Measurements from ENCODE around the gene FHOD3.

Gene FHOD3

DNA sequence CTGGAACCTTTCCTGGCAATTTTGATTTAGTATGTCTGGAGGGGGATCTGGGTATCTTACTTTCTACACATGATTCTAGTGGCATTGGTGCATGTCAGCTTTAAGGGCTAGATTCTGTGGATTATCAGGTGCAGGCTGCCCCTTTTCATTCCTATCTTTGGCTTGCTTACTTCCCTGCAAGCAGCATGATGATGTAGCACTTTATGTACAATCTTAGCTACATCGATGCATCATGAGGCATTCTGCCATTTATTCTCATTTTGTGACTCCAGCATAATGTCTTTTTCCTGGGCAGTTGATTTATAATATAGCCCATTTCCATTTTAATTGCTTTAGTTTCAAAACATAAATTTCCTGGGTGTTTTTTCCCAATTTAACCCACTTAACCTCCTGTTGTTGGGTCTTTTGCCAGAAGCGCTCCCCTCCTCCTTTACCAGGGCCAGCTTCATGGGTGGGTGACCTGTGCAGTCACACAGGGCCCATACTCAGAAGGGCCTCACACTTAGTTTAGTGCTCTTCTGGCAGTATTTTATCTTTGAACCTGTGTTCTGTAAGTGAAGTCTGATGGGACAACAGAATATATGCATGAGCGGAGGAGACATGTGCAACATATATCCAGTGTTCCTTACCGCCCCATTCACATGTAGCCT, 495.2 kb downstream of the FHOD3 start:
- Histone ChIP-seq H3K9ac (ENCODE audit: low read depth, low read length) (no peak overlapping the region; the same call in 1 of the 2 replicates), H3K36me3 (ENCODE audit: control insufficient read depth, insufficient read depth, low read length) (peaks cover 55% of the 10 kb centered on the region), H3K27me3 (ENCODE audit: control insufficient read depth, insufficient read depth, low read length) (no peaks in the 10 kb centered on the region), H3K27ac (ENCODE audit: low read depth, low read length) (no peak overlapping the region), H3K4me3 (ENCODE audit: low read depth, low read length) (no peak overlapping the region), H3K9me3 (ENCODE audit: control insufficient read depth, insufficient read depth, low read length) (no peaks in the 10 kb centered on the region), H3K4me1 (ENCODE audit: control insufficient read depth, insufficient read depth, low read length) (no peaks in the 10 kb centered on the region)

DNA sequence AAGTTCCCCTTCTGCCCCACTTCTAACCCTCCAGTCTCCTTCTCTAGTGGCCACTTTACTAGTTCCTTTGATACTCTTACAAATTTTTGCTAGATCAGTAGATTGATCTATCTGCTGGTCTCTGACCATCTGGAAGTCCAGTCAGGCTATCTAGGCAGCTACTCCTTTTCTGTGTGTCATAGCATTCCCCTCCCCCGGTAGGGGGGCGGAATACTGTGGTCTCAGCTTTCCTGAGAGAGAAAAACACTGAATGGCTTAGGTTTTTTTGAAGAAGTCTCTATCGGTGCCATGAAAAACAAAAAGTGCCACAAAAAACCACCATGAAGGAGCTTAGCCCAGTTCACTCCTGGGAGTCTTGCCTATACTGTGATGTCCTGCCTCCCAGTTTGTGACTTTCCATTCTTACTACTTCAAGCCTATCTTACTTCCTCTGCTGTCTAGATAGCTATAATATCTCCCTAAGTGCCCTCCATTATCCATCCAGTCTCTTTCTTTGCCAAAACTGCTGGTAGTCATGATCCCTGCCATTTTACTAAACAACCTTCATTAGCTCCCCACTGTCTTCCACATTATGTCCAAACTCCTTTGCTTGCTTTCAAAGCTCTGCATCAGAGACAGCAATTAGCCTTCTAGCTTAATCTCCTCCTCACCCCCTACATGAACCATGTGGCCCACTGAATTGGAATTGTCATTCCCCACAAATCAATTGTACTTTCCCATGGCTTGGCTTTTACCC, 501.4 kb downstream of the FHOD3 start:
- Histone ChIP-seq H3K9me3 (ENCODE audit: control insufficient read depth, insufficient read depth, low read length) (no peaks in the 10 kb centered on the region), H3K9ac (ENCODE audit: low read depth, low read length) (no peak overlapping the region), H3K4me1 (ENCODE audit: control insufficient read depth, insufficient read depth, low read length) (no peaks in the 10 kb centered on the region), H3K27ac (ENCODE audit: low read depth, low read length) (no peak overlapping the region), H3K4me3 (ENCODE audit: low read depth, low read length) (no peak overlapping the region), H3K27me3 (ENCODE audit: control insufficient read depth, insufficient read depth, low read length) (no peaks in the 10 kb centered on the region), H3K36me3 (ENCODE audit: control insufficient read depth, insufficient read depth, low read length) (peaks cover 93% of the 10 kb centered on the region)

DNA sequence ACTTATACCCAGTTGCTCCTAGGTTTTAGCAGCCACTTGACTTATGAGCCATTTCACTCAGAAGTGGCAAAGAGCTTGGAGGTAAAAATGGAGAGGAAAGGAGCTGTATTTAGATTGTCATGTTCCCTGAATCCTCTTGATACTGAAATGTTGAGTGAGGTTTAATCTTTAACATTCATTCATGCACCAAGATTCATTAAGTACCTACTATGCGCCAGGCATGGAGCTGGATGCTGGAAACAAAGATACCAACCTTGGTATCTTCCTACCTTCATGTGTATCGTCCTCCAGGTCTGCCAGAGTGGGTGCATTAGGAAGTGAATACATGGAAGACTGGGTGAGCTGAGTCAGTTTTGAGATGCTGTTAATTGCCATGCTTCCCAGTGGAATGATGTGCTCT, 507.6 kb downstream of the FHOD3 start:
- H3K36me3 ChIP-seq (ENCODE audit: control insufficient read depth, insufficient read depth, low read length): peaks cover 71% of the 10 kb centered on the region
- no peaks in the 10 kb centered on the region for H3K4me1 ChIP-seq (ENCODE audit: control insufficient read depth, insufficient read depth, low read length)
- no peak overlapping the region for H3K4me3 ChIP-seq (ENCODE audit: low read depth, low read length)
- no peak overlapping the region for H3K27ac ChIP-seq (ENCODE audit: low read depth, low read length)
- no peaks in the 10 kb centered on the region for H3K9me3 ChIP-seq (ENCODE audit: control insufficient read depth, insufficient read depth, low read length)
- H3K9ac ChIP-seq (ENCODE audit: low read depth, low read length): no peak overlapping the region
- no peaks in the 10 kb centered on the region for H3K27me3 ChIP-seq (ENCODE audit: control insufficient read depth, insufficient read depth, low read length)

DNA sequence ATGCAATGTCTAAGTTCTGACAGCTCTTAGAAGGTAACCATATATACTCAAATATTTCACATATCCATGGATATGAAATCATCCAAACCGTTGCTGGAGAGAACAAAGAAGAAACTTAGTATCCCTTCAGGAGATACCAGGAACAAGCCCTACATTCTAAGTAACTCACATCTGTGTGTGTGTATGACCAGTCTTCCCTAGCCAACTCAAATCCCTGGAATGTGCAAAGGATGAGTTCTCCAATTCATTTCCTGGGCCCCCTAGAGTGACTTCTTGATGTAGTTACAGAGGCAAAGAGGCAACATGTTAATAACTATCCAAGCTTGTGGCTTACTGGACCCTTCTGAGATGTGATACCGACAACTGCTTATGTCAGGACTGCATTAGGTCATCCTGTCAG, 511.2 kb downstream of the FHOD3 start:
- Histone ChIP-seq H3K9me3 (ENCODE audit: control insufficient read depth, insufficient read depth, low read length) (no peaks in the 10 kb centered on the region), H3K27ac (ENCODE audit: low read depth, low read length) (no peak overlapping the region), H3K9ac (ENCODE audit: low read depth, low read length) (no peak overlapping the region), H3K27me3 (ENCODE audit: control insufficient read depth, insufficient read depth, low read length) (no peaks in the 10 kb centered on the region), H3K4me3 (ENCODE audit: low read depth, low read length) (no peak overlapping the region), H3K36me3 (ENCODE audit: control insufficient read depth, insufficient read depth, low read length) (peaks cover 62% of the 10 kb centered on the region), H3K4me1 (ENCODE audit: control insufficient read depth, insufficient read depth, low read length) (no peaks in the 10 kb centered on the region)

DNA sequence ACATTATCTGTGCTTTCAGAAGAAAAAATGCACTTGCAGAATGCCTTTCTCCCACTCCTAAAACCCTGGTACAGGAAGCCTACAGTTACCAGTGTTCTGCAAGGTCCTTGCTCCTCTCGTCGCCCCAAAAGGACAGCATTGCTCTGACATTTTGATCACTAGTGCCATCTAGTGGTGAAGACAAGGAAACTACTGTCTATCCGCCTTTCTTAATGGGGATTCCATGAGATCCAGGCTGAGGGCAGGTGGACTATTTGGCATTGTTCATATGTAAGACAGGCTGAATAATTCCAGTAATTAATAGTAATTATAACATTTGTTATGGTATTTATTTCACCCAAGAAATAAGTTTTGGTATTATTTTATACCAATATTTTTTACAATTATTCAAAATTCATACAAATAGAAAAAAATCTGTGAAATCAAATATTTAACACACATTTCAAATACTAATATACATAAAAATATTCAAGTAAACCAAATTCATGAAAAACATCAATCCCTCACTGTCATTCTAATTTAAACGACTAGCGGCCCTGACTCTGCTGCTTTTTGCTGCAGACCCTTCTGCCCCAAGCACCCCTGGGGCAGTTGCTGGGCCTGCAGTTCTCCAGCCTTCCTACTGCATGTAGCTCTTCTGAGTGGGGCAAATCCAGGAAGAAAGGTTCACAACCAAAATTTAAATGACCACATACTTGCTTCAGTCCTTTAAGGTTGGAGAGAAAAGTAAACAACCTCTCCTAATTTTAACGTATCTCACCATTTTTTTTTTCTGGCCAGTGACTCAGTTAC, 512.3 kb downstream of the FHOD3 start:
- Histone ChIP-seq H3K4me1 (ENCODE audit: control insufficient read depth, insufficient read depth, low read length) (no peaks in the 10 kb centered on the region), H3K9me3 (ENCODE audit: control insufficient read depth, insufficient read depth, low read length) (no peaks in the 10 kb centered on the region), H3K27me3 (ENCODE audit: control insufficient read depth, insufficient read depth, low read length) (no peaks in the 10 kb centered on the region), H3K36me3 (ENCODE audit: control insufficient read depth, insufficient read depth, low read length) (peaks cover 62% of the 10 kb centered on the region), H3K27ac (ENCODE audit: low read depth, low read length) (no peak overlapping the region), H3K9ac (ENCODE audit: low read depth, low read length) (no peak overlapping the region), H3K4me3 (ENCODE audit: low read depth, low read length) (no peak overlapping the region)

DNA sequence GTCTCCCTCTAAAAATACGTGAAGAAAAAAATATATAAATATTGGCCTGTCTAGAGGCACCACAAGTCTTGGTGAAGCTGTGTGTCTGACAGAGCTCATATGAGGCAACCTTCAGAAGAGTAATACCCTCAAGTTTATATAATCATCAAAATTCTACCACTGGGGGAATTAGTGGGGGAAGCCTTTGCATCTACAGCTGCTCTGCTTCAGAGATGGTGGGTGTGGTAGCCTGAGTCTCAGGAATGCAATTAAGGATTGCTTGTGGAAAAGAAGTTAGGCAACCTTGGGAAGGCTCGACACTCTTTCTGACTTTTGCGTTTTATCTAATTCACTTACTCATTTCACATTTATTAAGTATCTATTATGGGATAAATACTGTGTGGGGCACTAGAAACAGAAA, 513.9 kb downstream of the FHOD3 start:
- Histone ChIP-seq H3K9me3 (ENCODE audit: control insufficient read depth, insufficient read depth, low read length) (no peaks in the 10 kb centered on the region), H3K4me3 (ENCODE audit: low read depth, low read length) (no peak overlapping the region), H3K27ac (ENCODE audit: low read depth, low read length) (no peak overlapping the region), H3K36me3 (ENCODE audit: control insufficient read depth, insufficient read depth, low read length) (peaks cover 63% of the 10 kb centered on the region), H3K27me3 (ENCODE audit: control insufficient read depth, insufficient read depth, low read length) (no peaks in the 10 kb centered on the region), H3K4me1 (ENCODE audit: control insufficient read depth, insufficient read depth, low read length) (no peaks in the 10 kb centered on the region), H3K9ac (ENCODE audit: low read depth, low read length) (no peak overlapping the region)

DNA sequence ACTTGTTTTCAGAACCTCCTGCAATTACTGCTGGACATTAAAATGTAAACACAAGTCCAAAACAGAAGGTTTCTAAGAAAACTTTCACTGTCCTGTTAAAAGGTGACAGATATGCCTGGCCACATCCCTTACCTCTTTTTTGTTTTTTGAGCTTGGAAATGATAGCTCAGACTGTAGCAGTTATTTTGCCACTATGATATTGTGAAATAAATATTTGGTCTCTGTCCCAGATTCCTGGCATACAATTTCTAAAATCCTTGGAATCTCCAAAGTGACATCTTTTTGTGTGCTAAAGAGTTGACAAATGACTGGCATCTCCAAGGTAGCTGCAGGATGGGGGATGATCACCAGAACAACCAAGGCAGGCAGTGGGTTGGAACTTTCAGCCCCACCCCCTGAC, 514.4 kb downstream of the FHOD3 start:
- no peak overlapping the region for H3K4me3 ChIP-seq (ENCODE audit: low read depth, low read length)
- no peak overlapping the region for H3K9ac ChIP-seq (ENCODE audit: low read depth, low read length)
- no peaks in the 10 kb centered on the region for H3K27me3 ChIP-seq (ENCODE audit: control insufficient read depth, insufficient read depth, low read length)
- H3K27ac ChIP-seq (ENCODE audit: low read depth, low read length): no peak overlapping the region
- H3K36me3 ChIP-seq (ENCODE audit: control insufficient read depth, insufficient read depth, low read length): peaks cover 64% of the 10 kb centered on the region
- H3K9me3 ChIP-seq (ENCODE audit: control insufficient read depth, insufficient read depth, low read length): no peaks in the 10 kb centered on the region
- H3K4me1 ChIP-seq (ENCODE audit: control insufficient read depth, insufficient read depth, low read length): no peaks in the 10 kb centered on the region

DNA sequence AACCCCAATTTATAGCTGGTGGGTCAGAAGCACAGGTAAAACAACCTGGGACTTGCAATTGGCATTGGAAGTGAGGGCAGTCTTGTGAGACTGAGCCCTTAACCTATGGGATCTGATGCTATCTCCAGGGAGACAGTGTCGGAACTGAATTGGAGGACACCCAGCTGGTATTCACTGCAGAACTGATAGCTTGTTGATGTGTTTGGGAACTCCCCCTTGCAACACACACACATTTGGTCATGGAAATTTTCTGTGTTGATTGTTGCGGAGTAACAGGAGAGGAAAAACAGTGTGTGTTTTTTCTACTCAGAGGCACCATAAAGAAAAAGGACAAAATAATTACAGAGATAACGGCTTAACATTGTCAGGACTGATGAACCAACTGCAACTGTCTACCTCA, 515.2 kb downstream of the FHOD3 start:
- Histone ChIP-seq H3K4me1 (ENCODE audit: control insufficient read depth, insufficient read depth, low read length) (no peaks in the 10 kb centered on the region), H3K27ac (ENCODE audit: low read depth, low read length) (no peak overlapping the region), H3K36me3 (ENCODE audit: control insufficient read depth, insufficient read depth, low read length) (peaks cover 64% of the 10 kb centered on the region), H3K9ac (ENCODE audit: low read depth, low read length) (no peak overlapping the region), H3K4me3 (ENCODE audit: low read depth, low read length) (no peak overlapping the region), H3K9me3 (ENCODE audit: control insufficient read depth, insufficient read depth, low read length) (no peaks in the 10 kb centered on the region), H3K27me3 (ENCODE audit: control insufficient read depth, insufficient read depth, low read length) (no peaks in the 10 kb centered on the region)

DNA sequence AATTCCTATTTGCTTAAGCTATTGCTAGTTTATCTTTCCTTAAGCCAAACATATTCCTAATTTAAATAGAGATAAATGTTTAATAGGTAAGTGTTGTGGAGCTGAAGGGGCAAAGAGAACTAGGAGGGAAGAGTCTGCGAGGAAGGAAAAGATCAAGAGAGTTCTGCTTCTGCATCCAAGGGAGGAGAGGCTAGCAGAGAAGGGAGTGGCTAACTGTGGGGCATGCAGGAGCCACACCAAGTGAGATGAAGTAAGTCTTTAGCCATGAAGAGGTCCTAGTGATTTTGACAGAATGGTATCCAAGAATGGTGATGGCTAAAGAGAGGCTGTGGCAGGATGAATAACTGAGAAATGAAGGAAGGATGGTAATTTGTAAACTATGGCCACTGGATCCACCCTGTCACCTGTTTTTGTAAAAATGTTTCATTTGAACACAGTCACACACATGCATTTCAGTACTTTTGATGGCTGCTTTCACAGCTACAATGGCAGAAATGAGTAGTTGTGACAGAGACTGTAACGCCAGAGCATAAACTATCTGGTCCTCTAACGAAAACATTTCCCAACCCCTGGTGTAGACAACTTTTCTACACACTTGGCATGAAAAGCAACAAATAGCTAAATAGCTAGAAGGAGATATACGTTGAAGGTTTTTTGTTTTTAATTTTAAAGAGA, 515.7 kb downstream of the FHOD3 start:
- Histone ChIP-seq H3K27ac (ENCODE audit: low read depth, low read length) (no peak overlapping the region), H3K4me3 (ENCODE audit: low read depth, low read length) (no peak overlapping the region), H3K9me3 (ENCODE audit: control insufficient read depth, insufficient read depth, low read length) (no peaks in the 10 kb centered on the region), H3K27me3 (ENCODE audit: control insufficient read depth, insufficient read depth, low read length) (no peaks in the 10 kb centered on the region), H3K36me3 (ENCODE audit: control insufficient read depth, insufficient read depth, low read length) (peaks cover 65% of the 10 kb centered on the region), H3K4me1 (ENCODE audit: control insufficient read depth, insufficient read depth, low read length) (no peaks in the 10 kb centered on the region), H3K9ac (ENCODE audit: low read depth, low read length) (no peak overlapping the region)

DNA sequence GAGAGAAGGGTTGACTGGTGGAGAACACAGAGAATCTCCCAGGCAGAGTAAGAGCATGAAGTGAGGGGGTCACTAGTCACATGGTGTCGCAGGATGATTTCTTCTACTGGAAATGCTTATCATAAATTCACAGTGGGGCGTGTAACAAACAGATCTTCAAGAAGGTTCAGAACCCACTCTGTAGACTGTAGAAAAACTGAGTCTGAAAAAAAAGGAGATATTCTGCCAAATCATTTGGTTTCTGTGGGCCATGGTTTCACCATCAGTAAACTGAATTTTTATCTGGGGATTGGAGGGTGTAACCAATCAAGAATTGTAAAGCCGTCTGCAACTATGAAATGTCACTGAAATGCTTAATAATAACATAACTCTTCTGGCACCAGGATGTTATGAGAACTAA, 516.3 kb downstream of the FHOD3 start:
- H3K4me3 ChIP-seq (ENCODE audit: low read depth, low read length): no peak overlapping the region
- no peak overlapping the region for H3K9ac ChIP-seq (ENCODE audit: low read depth, low read length)
- no peaks in the 10 kb centered on the region for H3K9me3 ChIP-seq (ENCODE audit: control insufficient read depth, insufficient read depth, low read length)
- no peak overlapping the region for H3K27ac ChIP-seq (ENCODE audit: low read depth, low read length)
- H3K4me1 ChIP-seq (ENCODE audit: control insufficient read depth, insufficient read depth, low read length): no peaks in the 10 kb centered on the region
- H3K36me3 ChIP-seq (ENCODE audit: control insufficient read depth, insufficient read depth, low read length): peaks cover 71% of the 10 kb centered on the region
- H3K27me3 ChIP-seq (ENCODE audit: control insufficient read depth, insufficient read depth, low read length): no peaks in the 10 kb centered on the region
